Common myeloid progenitor, CD34-positive (primary cell): ENCODE results near the gene GMPPA.

Experiments used
- CTCF ChIA-PET: fragments of 350-600 bp; sonication (Branson Sonifier 250); formaldehyde crosslinking; loops from one replicate; lab custom pipeline; 2021; ENCODE audit warnings: antibody characterized with exemption; lab: Charles Lee
- POLR2A ChIA-PET: fragments of 350-600 bp; sonication (Branson Sonifier 250); formaldehyde crosslinking; loops from one replicate; lab custom pipeline; 2021; ENCODE audit warnings: antibody characterized with exemption; lab: Charles Lee
- DNase-seq, 3 donors: peaks; one replicate each; pipeline versions ENCODE4 v3.0.0 to v3.0.0-alpha.2; 2013
- H3K27ac ChIP-seq, 2 experiments: 1 replicate in 1 of 2; 2 replicates in 1 of 2; pipeline ENCODE4 v1.7.0; 2013; ENCODE audit warnings: inconsistent platforms in 2 of 2, low read length in 2 of 2, mild to moderate bottlenecking in 2 of 2, low read depth in 1 of 2, moderate library complexity in 1 of 2; ENCODE audit not compliant: severe bottlenecking in 2 of 2, insufficient read depth in 1 of 2, poor library complexity in 1 of 2
- H3K27me3 ChIP-seq, 5 experiments: replicated peaks in 2 of 5; 1 replicate in 3 of 5; 2 replicates in 2 of 5; pipeline versions ENCODE4 v1.6.1 to v1.7.0; 2013; ENCODE audit warnings: low read length in 4 of 5, mild to moderate bottlenecking in 2 of 5, moderate library complexity in 2 of 5, inconsistent platforms in 1 of 5; ENCODE audit not compliant: insufficient read depth in 5 of 5, control insufficient read depth in 4 of 5
- H3K36me3 ChIP-seq, 4 experiments: 1 replicate in 2 of 4; 2 replicates in 2 of 4; pipeline versions ENCODE4 v1.6.1 to v1.7.0; 2013; ENCODE audit warnings: low read length in 3 of 4, control low read depth in 1 of 4, mild to moderate bottlenecking in 1 of 4; ENCODE audit not compliant: control insufficient read depth in 4 of 4, insufficient read depth in 4 of 4
- H3K4me1 ChIP-seq, 4 experiments: 1 replicate in 3 of 4; 2 replicates in 1 of 4; pipeline versions ENCODE4 v1.6.1 to v1.7.1; 2013; ENCODE audit warnings: low read length in 3 of 4, mild to moderate bottlenecking in 3 of 4, control low read depth in 1 of 4, inconsistent platforms in 1 of 4, moderate library complexity in 1 of 4; ENCODE audit not compliant: control insufficient read depth in 4 of 4, insufficient read depth in 4 of 4; ENCODE audit errors: control extremely low read depth in 1 of 4
- H3K4me3 ChIP-seq, 7 experiments: 1 replicate in 4 of 7; 2 replicates in 3 of 7; pipeline versions ENCODE4 v1.5.1 to v1.7.0; 2013; ENCODE audit warnings: mild to moderate bottlenecking in 7 of 7, low read length in 6 of 7, moderate library complexity in 6 of 7, inconsistent platforms in 2 of 7, low read depth in 2 of 7, control low read depth in 1 of 7; ENCODE audit not compliant: insufficient read depth in 4 of 7, control insufficient read depth in 1 of 7; ENCODE audit errors: extremely low read depth in 1 of 7
- H3K9me3 ChIP-seq, 5 experiments: 1 replicate in 4 of 5; 2 replicates in 1 of 5; pipeline versions ENCODE4 v1.6.1 to v1.7.1; 2013; ENCODE audit warnings: low read length in 4 of 5, mild to moderate bottlenecking in 2 of 5, inconsistent platforms in 1 of 5, low read depth in 1 of 5, moderate library complexity in 1 of 5; ENCODE audit not compliant: control insufficient read depth in 4 of 5, insufficient read depth in 2 of 5; ENCODE audit errors: control extremely low read depth in 1 of 5
- WGBS: methylation state at CpG from one replicate; pipeline ENCODE4 v1.1.5; 2013; ENCODE audit not compliant: insufficient coverage; 5-methylcytosine and 5-hydroxymethylcytosine counted together

GMPPA gene

DNA sequence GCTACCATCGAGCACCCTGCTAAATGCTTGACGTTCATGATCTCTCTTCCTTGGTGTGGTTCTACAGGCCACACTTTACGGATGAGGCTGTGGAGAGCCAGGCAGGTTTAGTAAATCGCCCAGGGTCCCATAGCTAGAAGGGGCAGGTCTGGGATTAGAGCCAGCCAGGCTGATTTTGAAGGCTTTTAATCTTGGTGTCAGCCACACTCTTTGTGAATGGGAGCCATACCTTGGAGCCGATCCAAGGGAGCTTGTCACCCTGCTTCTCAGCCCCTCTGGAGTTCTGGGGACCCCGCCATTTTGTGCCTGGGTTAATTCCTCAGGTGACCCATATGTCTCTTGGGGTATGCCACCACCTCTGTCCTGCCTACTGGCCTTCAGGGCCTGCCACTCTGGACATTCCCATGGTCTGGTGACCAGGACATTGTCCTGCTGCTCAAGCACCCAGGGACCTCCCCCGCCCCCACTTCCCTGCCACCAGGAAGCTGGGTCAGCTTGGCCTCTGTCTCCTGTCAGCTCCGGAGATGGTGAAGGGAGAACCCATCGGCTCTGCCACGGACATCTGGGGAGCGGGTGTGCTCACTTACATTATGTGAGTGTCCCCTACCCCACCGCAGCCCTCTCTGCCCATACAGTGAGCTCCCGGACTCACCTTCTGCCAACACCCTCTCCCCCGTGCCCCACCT is 7.3 kb upstream of the GMPPA start:
- Histone ChIP-seq H3K4me1 (peaks cover 0 to 8% (median under 1%) of the 10 kb centered on the region in 4 experiments), H3K27me3 (peaks cover 0 to 77% (median 34%) of the 10 kb centered on the region in 5 experiments), H3K36me3 (no peaks in the 10 kb centered on the region), H3K27ac (no peak overlapping the region), H3K9me3 (no peaks in the 10 kb centered on the region), H3K4me3 (no peak overlapping the region)
- WGBS, result 88% methylated on average over 11 of the region's 14 CpGs
- no peak for DNase-seq
- ChIA-PET CTCF (interaction anchor here (1.2 to 60.5 kb wide), 6 partner anchors 9 to 72 kb away, joined by 4 to 1724 read pairs (median 8); partner anchors contain the start of genes ASIC4, CHPF and TMEM198), POLR2A (no interaction called here)

- WGBS, result 86% methylated on average over 9 of the region's 20 CpGs
- ChIA-PET CTCF (interaction anchor here (0.8 to 60.5 kb wide), 7 partner anchors 10 to 90 kb away, joined by 3 to 1724 read pairs (median 6); partner anchors contain the start of genes ASIC4, CHPF and TMEM198), POLR2A (no interaction called here)
- no peak overlapping the region for H3K4me3 ChIP-seq
- H3K9me3 ChIP-seq, result no peaks in the 10 kb centered on the region
- no peak overlapping the region for H3K27ac ChIP-seq
- no peaks in the 10 kb centered on the region for H3K36me3 ChIP-seq
- H3K27me3 ChIP-seq, result peaks cover 0 to 83% (median 32%) of the 10 kb centered on the region in 5 experiments
- peaks cover 0 to 20% (median 7%) of the 10 kb centered on the region in 4 experiments for H3K4me1 ChIP-seq
- DNase-seq, result no peak
Observed at GRCh38 chr2:219492575-219492974, 6.1 kb upstream of the GMPPA start.

GRCh38 chr2:219493086-219493485 is 5.6 kb upstream of the GMPPA start:
- no peak overlapping the region for H3K27ac ChIP-seq
- peaks cover 0 to 25% (median 12%) of the 10 kb centered on the region in 4 experiments for H3K4me1 ChIP-seq
- H3K9me3 ChIP-seq, result no peaks in the 10 kb centered on the region
- no peaks in the 10 kb centered on the region for H3K36me3 ChIP-seq
- POLR2A ChIA-PET, result no interaction called here
- peaks cover 0 to 84% (median 32%) of the 10 kb centered on the region in 5 experiments for H3K27me3 ChIP-seq
- no peak for DNase-seq
- H3K4me3 ChIP-seq, result no peak overlapping the region
- CTCF ChIA-PET, result interaction anchor here (1.7 to 60.5 kb wide), 3 partner anchors 9 to 31 kb away, joined by 5 to 1724 read pairs (median 78); partner anchors contain the start of genes ASIC4, CHPF and TMEM198
- 94% methylated on average over 3 of the region's 5 CpGs for WGBS

DNA sequence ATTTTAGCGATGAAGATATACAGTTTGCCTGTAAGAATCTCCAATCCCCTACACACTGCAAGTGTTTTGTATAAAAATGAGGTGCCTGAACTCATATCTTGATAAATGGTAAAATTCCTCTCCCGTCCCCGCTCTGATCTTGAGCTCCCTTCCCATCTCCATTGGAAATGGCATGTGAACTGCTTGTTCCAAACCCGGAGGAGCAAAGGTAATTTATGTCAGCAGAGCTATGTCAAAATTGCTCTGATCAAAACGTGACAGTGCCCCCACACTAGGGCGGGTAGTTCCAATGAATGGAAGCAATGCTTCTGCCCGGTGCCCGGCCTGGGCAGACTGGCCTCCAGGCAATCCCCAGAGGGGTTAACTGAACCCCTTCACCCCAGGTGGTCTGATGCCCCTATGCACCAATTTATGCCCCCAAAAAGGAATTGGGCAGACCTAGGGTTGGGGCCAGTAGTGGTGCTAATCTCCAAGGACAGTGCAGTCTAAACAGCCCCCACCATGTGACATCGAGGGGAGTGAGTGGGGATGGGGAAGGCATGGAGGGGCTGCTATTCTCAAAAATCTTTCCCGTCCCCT is 3.6 kb upstream of the GMPPA start:
- Histone ChIP-seq H3K27me3 (peaks cover 0 to 77% (median 28%) of the 10 kb centered on the region in 5 experiments), H3K4me3 (no peak overlapping the region), H3K36me3 (no peaks in the 10 kb centered on the region), H3K27ac (no peak overlapping the region), H3K9me3 (no peaks in the 10 kb centered on the region), H3K4me1 (peaks cover 4 to 40% (median 24%) of the 10 kb centered on the region in 4 experiments)
- WGBS, result 32% methylated on average over 7 of the region's 10 CpGs
- CTCF ChIA-PET, result interaction anchor here (0.6 to 60.5 kb wide), 17 partner anchors 11 to 475 kb away, joined by 3 to 1724 read pairs (median 4); partner anchors contain the start of genes ASIC4, CHPF, DES and TMEM198
- POLR2A ChIA-PET, result interaction anchor here (1.0 to 1.3 kb wide), 2 partner anchors 11 to 13 kb away, joined by 3 read pairs; no protein-coding TSS in a partner anchor
- no peak for DNase-seq

DNA sequence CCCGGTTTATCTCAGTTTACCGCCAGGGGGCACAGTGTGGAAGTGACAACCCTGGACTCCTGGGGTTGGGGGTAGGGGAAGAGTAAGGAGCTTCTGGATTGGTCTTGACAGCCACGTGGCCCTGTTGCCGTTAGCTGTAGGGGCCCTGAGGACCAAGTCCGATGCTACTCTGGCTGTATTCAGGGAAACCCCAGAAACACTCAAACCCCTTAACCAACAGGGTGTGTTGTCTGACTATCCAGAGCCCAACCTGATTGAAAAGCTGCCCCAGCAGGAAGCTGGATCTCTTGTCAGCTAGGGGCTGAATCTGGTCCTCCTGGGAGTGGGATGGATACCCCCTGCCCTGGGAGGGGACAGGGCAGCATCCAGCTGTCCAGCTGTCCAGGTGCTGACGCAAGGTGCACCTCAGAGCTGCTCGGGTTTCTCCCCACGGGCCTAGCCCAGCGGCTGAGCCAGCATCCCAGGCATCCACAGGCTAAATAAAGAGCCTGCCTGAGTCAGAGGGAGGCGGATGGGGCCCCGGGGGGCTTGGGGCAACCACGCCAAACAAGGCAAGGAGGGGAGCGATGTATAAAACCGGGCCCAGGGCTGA is 3.1 kb upstream of the GMPPA start:
- ChIA-PET POLR2A (interaction anchor here (1.0 to 1.3 kb wide), 2 partner anchors 12 to 13 kb away, joined by 3 read pairs; no protein-coding TSS in a partner anchor), CTCF (interaction anchor here (0.6 to 60.5 kb wide), 15 partner anchors 12 to 476 kb away, joined by 3 to 1724 read pairs (median 4); partner anchors contain the start of genes ASIC4, CHPF, DES and TMEM198)
- Histone ChIP-seq H3K4me1 (peaks cover 4 to 41% (median 26%) of the 10 kb centered on the region in 4 experiments), H3K4me3 (no peak overlapping the region), H3K9me3 (no peaks in the 10 kb centered on the region), H3K36me3 (no peaks in the 10 kb centered on the region), H3K27me3 (peaks cover 0 to 76% (median 28%) of the 10 kb centered on the region in 5 experiments), H3K27ac (no peak overlapping the region)
- peak; percentile 78 to 81 (median 80) for DNase-seq
- 47% methylated on average over 10 of the region's 14 CpGs for whole genome bisulfite sequencing

DNA sequence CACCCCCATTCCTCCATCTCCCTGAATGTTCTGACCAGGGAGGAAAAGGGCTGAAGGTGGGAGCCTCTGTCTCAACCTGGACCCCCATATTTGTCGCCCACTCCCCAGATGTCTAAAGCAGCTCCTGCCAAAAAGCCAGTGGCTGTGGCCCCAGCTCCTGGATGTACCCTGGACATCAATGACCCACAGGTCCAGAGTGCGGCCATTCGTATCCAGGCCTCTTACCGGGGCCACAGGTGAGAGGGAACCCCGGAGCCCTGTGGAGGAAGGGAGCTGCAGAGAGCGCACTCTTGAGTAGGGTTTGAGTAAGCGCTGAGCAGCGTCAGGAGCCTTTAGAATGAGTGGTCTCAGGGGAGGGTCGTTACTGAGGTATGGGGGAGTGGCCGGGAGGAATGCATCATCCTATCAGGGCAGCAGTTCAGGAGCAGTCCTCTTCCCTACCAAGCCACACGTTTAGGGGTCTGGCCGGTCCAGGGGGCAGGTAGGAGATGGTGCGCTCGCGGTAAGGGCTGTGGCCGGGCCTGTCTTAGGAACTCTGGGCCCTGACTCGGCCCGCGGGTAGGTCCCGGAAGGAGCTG is 2.4 kb upstream of the GMPPA start:
- no peaks in the 10 kb centered on the region for H3K36me3 ChIP-seq
- H3K4me3 ChIP-seq, result no peak overlapping the region
- 16% methylated on average over 13 of the region's 20 CpGs for WGBS
- no peak overlapping the region for H3K27ac ChIP-seq
- peaks cover 4 to 41% (median 26%) of the 10 kb centered on the region in 4 experiments for H3K4me1 ChIP-seq
- H3K27me3 ChIP-seq, result peaks cover 0 to 70% (median 28%) of the 10 kb centered on the region in 5 experiments
- no peaks in the 10 kb centered on the region for H3K9me3 ChIP-seq
- ChIA-PET POLR2A (interaction anchor here (0.7 kb wide), 1 partner anchor 33 kb away, joined by 4 read pairs; no protein-coding TSS in a partner anchor), CTCF (interaction anchor here (0.9 to 60.5 kb wide), 9 partner anchors 12 to 94 kb away, joined by 3 to 1724 read pairs (median 4); partner anchors contain the start of genes ASIC4, CHPF and TMEM198)
- DNase-seq, result no peak
